22Rv1 (cell line): Measurements from ENCODE around the gene AHRR.
"Not testable (repeated sequence)": the region's sequence is repeated elsewhere in the genome, so short reads cannot be mapped to it uniquely, and the experiment has no call there.

ENCODE experiments used
- ZFX ChIP-seq: fragments of 450-650 bp; IDR thresholded peaks from 2 replicates; pipeline ENCODE4 v1.6.1; 2017; ENCODE audit warnings: antibody characterized with exemption, borderline replicate concordance
- TF ChIP-seq, protein P1 (sequence below): fragments of 450-650 bp; IDR thresholded peaks from 2 replicates; pipeline ENCODE4 v1.5.1; 2017; ENCODE audit warnings: mild to moderate bottlenecking

DNA sequence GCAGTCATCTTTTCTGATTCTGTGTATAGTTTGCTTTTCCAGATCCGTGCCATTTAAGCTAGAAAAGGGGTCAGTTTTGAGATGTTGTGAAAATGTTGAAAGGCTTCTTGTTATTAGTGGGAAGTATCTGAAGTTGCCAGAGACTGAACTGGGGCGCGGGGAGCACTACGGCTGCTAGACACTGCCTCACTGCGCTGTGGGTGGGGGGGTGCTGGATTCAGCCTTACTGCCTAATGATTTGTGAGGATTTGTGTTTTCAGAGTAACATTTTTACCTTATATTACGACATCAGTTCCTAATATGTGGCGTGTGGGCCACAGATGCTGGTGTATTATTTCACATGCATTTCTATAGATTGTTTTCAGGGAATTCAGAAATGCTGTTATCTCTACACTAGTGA, 48.0 kb upstream of the AHRR start:
- TF ChIP-seq, protein P1, sequence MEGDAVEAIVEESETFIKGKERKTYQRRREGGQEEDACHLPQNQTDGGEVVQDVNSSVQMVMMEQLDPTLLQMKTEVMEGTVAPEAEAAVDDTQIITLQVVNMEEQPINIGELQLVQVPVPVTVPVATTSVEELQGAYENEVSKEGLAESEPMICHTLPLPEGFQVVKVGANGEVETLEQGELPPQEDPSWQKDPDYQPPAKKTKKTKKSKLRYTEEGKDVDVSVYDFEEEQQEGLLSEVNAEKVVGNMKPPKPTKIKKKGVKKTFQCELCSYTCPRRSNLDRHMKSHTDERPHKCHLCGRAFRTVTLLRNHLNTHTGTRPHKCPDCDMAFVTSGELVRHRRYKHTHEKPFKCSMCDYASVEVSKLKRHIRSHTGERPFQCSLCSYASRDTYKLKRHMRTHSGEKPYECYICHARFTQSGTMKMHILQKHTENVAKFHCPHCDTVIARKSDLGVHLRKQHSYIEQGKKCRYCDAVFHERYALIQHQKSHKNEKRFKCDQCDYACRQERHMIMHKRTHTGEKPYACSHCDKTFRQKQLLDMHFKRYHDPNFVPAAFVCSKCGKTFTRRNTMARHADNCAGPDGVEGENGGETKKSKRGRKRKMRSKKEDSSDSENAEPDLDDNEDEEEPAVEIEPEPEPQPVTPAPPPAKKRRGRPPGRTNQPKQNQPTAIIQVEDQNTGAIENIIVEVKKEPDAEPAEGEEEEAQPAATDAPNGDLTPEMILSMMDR, result not testable (repeated sequence)
- not testable (repeated sequence) for TF ChIP-seq ZFX
